OCI-LY7 (cell line): Measurements from ENCODE around the gene ESRRG. TPM values are rescaled to one million over a fixed set of nuclear protein-coding genes. Genes with fewer than 3 reads are reported as not detected.

ENCODE experiments used
- BruUV-seq: library from RNA; stranded (reverse); fragments of 400-500 nt; replicated peaks from 2 replicates; lab custom pipeline; 2021; lab: Mats Ljungman, UMichigan
- CTCF ChIA-PET: fragments of 300-600 bp; sonication (Branson Sonifier 250); formaldehyde crosslinking; loops from one replicate; lab custom pipeline; 2022; ENCODE audit warnings: antibody characterized with exemption; ENCODE audit not compliant: unreplicated experiment; lab: Charles Lee
- POLR2A ChIA-PET: fragments of 300-600 bp; sonication (Branson Sonifier 250); formaldehyde crosslinking; loops from one replicate; lab custom pipeline; 2022; ENCODE audit warnings: antibody characterized with exemption; lab: Charles Lee
- DNase-seq: peaks from one replicate; pipeline ENCODE4 v3.0.0-alpha.2; 2015; ENCODE audit warnings: low spot score
- H2AFZ ChIP-seq: fragments of 200-600 bp; sonication (generic), shearing (Covaris generic); 2 replicates; pipeline ENCODE4 v1.6.1; 2014; ENCODE audit warnings: mild to moderate bottlenecking, antibody characterized with exemption, low read length, moderate library complexity
- H3K27ac ChIP-seq: fragments of 200-600 bp; sonication (generic); 2 replicates; pipeline ENCODE4 v1.5.1; 2014; ENCODE audit warnings: mixed run types, low read depth, mild to moderate bottlenecking, moderate library complexity, low read length, inconsistent platforms; ENCODE audit not compliant: poor library complexity, severe bottlenecking
- H3K36me3 ChIP-seq: fragments of 200-600 bp; sonication (generic); 2 replicates; pipeline ENCODE4 v1.6.1; 2014; ENCODE audit warnings: mild to moderate bottlenecking, antibody characterized with exemption, low read length, moderate library complexity, mixed read lengths; ENCODE audit not compliant: insufficient read depth
- H3K4me1 ChIP-seq: fragments of 200-600 bp; sonication (generic); 2 replicates; pipeline ENCODE4 v1.5.1; 2014; ENCODE audit warnings: mild to moderate bottlenecking, low read length; ENCODE audit not compliant: insufficient read depth, poor library complexity, severe bottlenecking
- H3K4me2 ChIP-seq: fragments of 200-600 bp; sonication (generic); 2 replicates; pipeline ENCODE4 v1.6.1; 2014; ENCODE audit warnings: mild to moderate bottlenecking, low read length
- H3K4me3 ChIP-seq: fragments of 200-600 bp; sonication (generic); 2 replicates; pipeline ENCODE4 v1.5.1; 2014; ENCODE audit warnings: mild to moderate bottlenecking, low read depth, low read length; ENCODE audit not compliant: poor library complexity, severe bottlenecking
- H3K79me2 ChIP-seq: fragments of 200-600 bp; sonication (generic); 2 replicates; pipeline ENCODE4 v1.6.1; 2016; ENCODE audit warnings: low read depth, mild to moderate bottlenecking, low read length, moderate library complexity, mixed read lengths; ENCODE audit not compliant: insufficient read depth
- H3K9me2 ChIP-seq: fragments of 200-600 bp; sonication (generic); 2 replicates; pipeline ENCODE4 v1.6.1; 2016; ENCODE audit warnings: mild to moderate bottlenecking, low read length, mixed read lengths; ENCODE audit not compliant: insufficient read depth
- H3K9me3 ChIP-seq: fragments of 200-600 bp; sonication (generic); 2 replicates; pipeline ENCODE4 v1.6.1; 2014; ENCODE audit warnings: mild to moderate bottlenecking, mixed run types, low read length, mixed read lengths
- H4K20me1 ChIP-seq: fragments of 200-600 bp; sonication (generic); 2 replicates; pipeline ENCODE4 v1.6.1; 2014; ENCODE audit warnings: mild to moderate bottlenecking, antibody characterized with exemption, low read length, moderate library complexity, mixed read lengths; ENCODE audit not compliant: insufficient read depth
- CTCF ChIP-seq: fragments of 200-600 bp; sonication (generic); conservative IDR thresholded peaks from 2 replicates; pipeline ENCODE4 v1.5.1; 2014; ENCODE audit warnings: mild to moderate bottlenecking, antibody characterized with exemption, low read length, moderate library complexity, mixed read lengths
- EZH2phosphoT487 ChIP-seq: fragments of 200-600 bp; sonication (generic); IDR thresholded peaks from 2 replicates; pipeline ENCODE4 v1.6.1; 2018; ENCODE audit warnings: low read depth, borderline replicate concordance, mild to moderate bottlenecking, mixed run types, antibody characterized with exemption, low read length, moderate library complexity, mixed read lengths
- intact Hi-C: fragments of 100-400 bp; cut with micrococcal nuclease; formaldehyde crosslinking; loops from one replicate; pipeline ENCODE4 v1.10.0; 2022; ENCODE audit not compliant: unreplicated experiment
- total RNA-seq, 2 experiments: library from RNA; depleted of rRNA in 1 of 2; stranded (reverse); fragments of >200 nt in 1 of 2; shearing (Covaris generic) in 1 of 2; gene quantifications; 2 replicates each; pipeline ENCODE4 v1.2.3, GENCODE V29; 2014 to 2022

The ESRRG gene
- total RNA-seq, 2 experiments from 2014 or later = not detected

DNA sequence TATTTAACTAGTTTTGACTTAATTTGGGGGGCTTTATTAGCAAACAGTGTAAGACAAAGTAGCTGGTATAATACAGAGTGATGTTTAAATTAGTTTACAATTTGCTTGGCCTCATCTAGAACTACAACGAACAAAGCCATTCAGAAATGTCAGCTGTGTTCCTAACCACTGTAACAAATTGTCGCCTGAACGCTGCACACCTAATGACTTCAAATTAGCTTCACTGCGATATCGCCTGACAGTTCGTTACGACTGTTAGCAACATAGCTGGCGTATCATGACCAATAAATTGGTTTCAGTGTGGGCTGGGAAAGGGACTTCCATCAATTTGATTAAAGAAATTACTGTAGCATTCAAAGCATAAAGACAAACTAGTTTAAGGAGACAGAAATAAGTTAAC lies 160.1 kb downstream of the ESRRG start:
- Histone ChIP-seq H3K27ac (no peak overlapping the region), H3K36me3 (no peaks in the 10 kb centered on the region), H4K20me1 (no peaks in the 10 kb centered on the region), H3K9me3 (no peaks in the 10 kb centered on the region), H2AFZ (no peak overlapping the region), H3K9me2 (no peaks in the 10 kb centered on the region), H3K4me3 (no peak overlapping the region), H3K4me2 (no peak overlapping the region), H3K4me1 (no peaks in the 10 kb centered on the region), H3K79me2 (no peaks in the 10 kb centered on the region)
- TF ChIP-seq EZH2phosphoT487 = no peak
- TF ChIP-seq CTCF = no peak
- no peak for DNase-seq
- ChIA-PET POLR2A (no interaction called here), CTCF (no interaction called here)
- intact Hi-C loops = loop anchor here (10.0 kb wide), 1 partner anchor 88 kb away; no protein-coding TSS in a partner anchor
- no TSS peak for BruUV-seq

- no TSS peak for BruUV-seq
- CTCF ChIA-PET = no interaction called here
- Histone ChIP-seq H4K20me1 (no peaks in the 10 kb centered on the region), H3K79me2 (no peaks in the 10 kb centered on the region), H3K9me3 (no peaks in the 10 kb centered on the region), H3K4me1 (no peaks in the 10 kb centered on the region), H2AFZ (no peak overlapping the region), H3K4me2 (no peak overlapping the region), H3K36me3 (no peaks in the 10 kb centered on the region), H3K9me2 (no peaks in the 10 kb centered on the region), H3K4me3 (no peak overlapping the region), H3K27ac (no peak overlapping the region)
- intact Hi-C loops = loop anchor here (10.0 kb wide), 1 partner anchor 88 kb away; no protein-coding TSS in a partner anchor
- POLR2A ChIA-PET = no interaction called here
- DNase-seq = no peak
- TF ChIP-seq CTCF = peak; percentile 41; the same call in 1 of the 2 replicates
- no peak for TF ChIP-seq EZH2phosphoT487
These were observed 160.8 kb downstream of the ESRRG start for GRCh38 chr1:216562383-216562782.

GRCh38 chr1:216560527-216560926 lies 162.7 kb downstream of the ESRRG start:
- H3K9me2 ChIP-seq = no peaks in the 10 kb centered on the region
- no peak overlapping the region for H3K4me3 ChIP-seq
- no peak overlapping the region for H2AFZ ChIP-seq
- H3K4me1 ChIP-seq = no peaks in the 10 kb centered on the region
- no peaks in the 10 kb centered on the region for H3K9me3 ChIP-seq
- no peak for TF ChIP-seq CTCF
- TF ChIP-seq EZH2phosphoT487 = no peak
- H3K79me2 ChIP-seq = no peaks in the 10 kb centered on the region
- intact Hi-C loops = loop anchor here (10.0 kb wide), 1 partner anchor 86 kb away; no protein-coding TSS in a partner anchor
- H4K20me1 ChIP-seq = no peaks in the 10 kb centered on the region
- DNase-seq = no peak
- no peaks in the 10 kb centered on the region for H3K36me3 ChIP-seq
- ChIA-PET POLR2A (interaction anchor here (0.6 to 1.1 kb wide), 4 partner anchors 12 to 1149 kb away, joined by 3 to 4 read pairs (median 3); no protein-coding TSS in a partner anchor), CTCF (no interaction called here)
- no peak overlapping the region for H3K27ac ChIP-seq
- BruUV-seq = no TSS peak
- H3K4me2 ChIP-seq = no peak overlapping the region
